Measurements from ENCODE around the gene CBLN1. TPM values are rescaled to one million over a fixed set of nuclear protein-coding genes. Genes with fewer than 3 reads are reported as not detected.

Gene CBLN1
- total and polyA plus RNA-seq, 9 of the 15 experiments (the other 6 are each of a cell fraction or from before 2014, with no cell fraction given) = not detected

DNA sequence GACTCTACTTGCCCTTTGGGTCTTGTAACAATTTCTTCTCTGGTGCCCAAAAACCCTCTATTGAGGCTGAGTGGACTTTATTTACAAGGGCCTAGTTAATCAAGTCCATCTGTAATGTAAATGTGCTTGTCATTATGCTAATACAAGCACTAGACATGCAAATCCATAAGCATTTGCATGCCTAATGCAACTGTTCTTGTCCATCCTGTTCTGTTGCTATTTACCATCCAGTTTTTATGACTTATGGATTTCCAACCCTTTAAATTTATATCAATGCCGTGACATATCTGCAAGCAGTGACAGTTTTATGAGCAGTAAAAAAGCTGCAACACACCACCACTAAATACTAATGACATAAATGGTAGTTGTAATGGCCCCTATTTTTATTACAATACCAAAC is 33.4 kb downstream of the CBLN1 start (continued):
- TF ChIP-seq, protein P1, sequence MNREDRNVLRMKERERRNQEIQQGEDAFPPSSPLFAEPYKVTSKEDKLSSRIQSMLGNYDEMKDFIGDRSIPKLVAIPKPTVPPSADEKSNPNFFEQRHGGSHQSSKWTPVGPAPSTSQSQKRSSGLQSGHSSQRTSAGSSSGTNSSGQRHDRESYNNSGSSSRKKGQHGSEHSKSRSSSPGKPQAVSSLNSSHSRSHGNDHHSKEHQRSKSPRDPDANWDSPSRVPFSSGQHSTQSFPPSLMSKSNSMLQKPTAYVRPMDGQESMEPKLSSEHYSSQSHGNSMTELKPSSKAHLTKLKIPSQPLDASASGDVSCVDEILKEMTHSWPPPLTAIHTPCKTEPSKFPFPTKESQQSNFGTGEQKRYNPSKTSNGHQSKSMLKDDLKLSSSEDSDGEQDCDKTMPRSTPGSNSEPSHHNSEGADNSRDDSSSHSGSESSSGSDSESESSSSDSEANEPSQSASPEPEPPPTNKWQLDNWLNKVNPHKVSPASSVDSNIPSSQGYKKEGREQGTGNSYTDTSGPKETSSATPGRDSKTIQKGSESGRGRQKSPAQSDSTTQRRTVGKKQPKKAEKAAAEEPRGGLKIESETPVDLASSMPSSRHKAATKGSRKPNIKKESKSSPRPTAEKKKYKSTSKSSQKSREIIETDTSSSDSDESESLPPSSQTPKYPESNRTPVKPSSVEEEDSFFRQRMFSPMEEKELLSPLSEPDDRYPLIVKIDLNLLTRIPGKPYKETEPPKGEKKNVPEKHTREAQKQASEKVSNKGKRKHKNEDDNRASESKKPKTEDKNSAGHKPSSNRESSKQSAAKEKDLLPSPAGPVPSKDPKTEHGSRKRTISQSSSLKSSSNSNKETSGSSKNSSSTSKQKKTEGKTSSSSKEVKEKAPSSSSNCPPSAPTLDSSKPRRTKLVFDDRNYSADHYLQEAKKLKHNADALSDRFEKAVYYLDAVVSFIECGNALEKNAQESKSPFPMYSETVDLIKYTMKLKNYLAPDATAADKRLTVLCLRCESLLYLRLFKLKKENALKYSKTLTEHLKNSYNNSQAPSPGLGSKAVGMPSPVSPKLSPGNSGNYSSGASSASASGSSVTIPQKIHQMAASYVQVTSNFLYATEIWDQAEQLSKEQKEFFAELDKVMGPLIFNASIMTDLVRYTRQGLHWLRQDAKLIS (CRISPR knock-in tag; IDR thresholded peaks at IDR 0.05) = no peak
- no peak for TF ChIP-seq NFE2L1 (tag; IDR thresholded peaks at IDR 0.05; ENCODE audit: borderline replicate concordance, low read depth)

DNA sequence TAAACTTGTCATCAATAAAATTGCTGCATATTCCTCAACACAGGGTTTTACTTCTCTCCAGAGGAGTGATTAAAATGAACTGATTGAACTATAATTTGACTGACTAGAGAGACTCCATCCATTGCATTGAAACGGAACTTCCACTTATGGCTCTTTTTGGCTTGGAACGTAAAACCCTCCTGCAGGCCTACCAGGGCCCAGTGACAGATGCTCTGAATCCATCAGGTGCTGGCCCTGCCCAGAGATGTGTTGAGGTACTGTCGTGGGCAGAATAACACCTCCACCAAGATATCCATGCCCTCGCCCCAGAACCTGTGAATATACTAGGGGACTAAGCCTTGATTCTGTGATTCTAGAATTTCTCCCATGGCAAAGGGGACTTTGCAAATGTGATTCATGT is 45.4 kb downstream of the CBLN1 start:
- no TSS peak for BruUV-seq (replicated peaks)
- CTCF ChIA-PET (ENCODE audit: low intra/inter-chr PET ratio) = no interaction called here
- POLR2A ChIA-PET = no interaction called here
- no peak overlapping the region for H3K4me3 ChIP-seq
- H3K9me3 ChIP-seq (replicated peaks; ENCODE audit: control insufficient read depth, insufficient read depth, low read depth, low read length) = no peaks in the 10 kb centered on the region
- no peaks in the 10 kb centered on the region for H3K4me1 ChIP-seq (replicated peaks in 1 of 2; ENCODE audit: control insufficient read depth in 2 of 2, insufficient read depth in 2 of 2, low read length in 2 of 2)
- H3K4me2 ChIP-seq (ENCODE audit: insufficient read depth, low read length) = no peak overlapping the region
- FAIRE-seq (no peak), ATAC-seq (no peak), DNase-seq (ENCODE audit: extremely low read depth in 1 of 4, low spot score in 3 of 4) (no peak)
- H3K27ac ChIP-seq (ENCODE audit: extremely low read depth, low read depth, low read length) = no peak overlapping the region
- no peak overlapping the region for H3K9ac ChIP-seq (ENCODE audit: insufficient read depth in 1 of 2, low read depth in 2 of 2, low read length in 2 of 2)
- in situ Hi-C loops (cut with MboI) = no loop called here
- no peaks in the 10 kb centered on the region for H3K9me1 ChIP-seq (ENCODE audit: control insufficient read depth, insufficient read depth, low read length)
- H3K36me3 ChIP-seq (ENCODE audit: control insufficient read depth, insufficient read depth, low read length) = no peaks in the 10 kb centered on the region
- no peak overlapping the region for H2AFZ ChIP-seq (ENCODE audit: low read depth, low read length)
- H3K27me3 ChIP-seq (ENCODE audit: control insufficient read depth in 2 of 2, insufficient read depth in 2 of 2, low read length in 2 of 2) = no peaks in the 10 kb centered on the region
- 0% methylated on average over 4 of the region's 4 CpGs for WGBS (ENCODE audit: insufficient coverage, low coverage, missing lambda C conversion rate)
- H3K79me2 ChIP-seq (ENCODE audit: control insufficient read depth, insufficient read depth, low read length) = no peaks in the 10 kb centered on the region
- intact Hi-C loops (cut with micrococcal nuclease) = no loop called here
- no peaks in the 10 kb centered on the region for H4K20me1 ChIP-seq (replicated peaks; ENCODE audit: control insufficient read depth, insufficient read depth, low read length)
- TF ChIP-seq, protein P2, sequence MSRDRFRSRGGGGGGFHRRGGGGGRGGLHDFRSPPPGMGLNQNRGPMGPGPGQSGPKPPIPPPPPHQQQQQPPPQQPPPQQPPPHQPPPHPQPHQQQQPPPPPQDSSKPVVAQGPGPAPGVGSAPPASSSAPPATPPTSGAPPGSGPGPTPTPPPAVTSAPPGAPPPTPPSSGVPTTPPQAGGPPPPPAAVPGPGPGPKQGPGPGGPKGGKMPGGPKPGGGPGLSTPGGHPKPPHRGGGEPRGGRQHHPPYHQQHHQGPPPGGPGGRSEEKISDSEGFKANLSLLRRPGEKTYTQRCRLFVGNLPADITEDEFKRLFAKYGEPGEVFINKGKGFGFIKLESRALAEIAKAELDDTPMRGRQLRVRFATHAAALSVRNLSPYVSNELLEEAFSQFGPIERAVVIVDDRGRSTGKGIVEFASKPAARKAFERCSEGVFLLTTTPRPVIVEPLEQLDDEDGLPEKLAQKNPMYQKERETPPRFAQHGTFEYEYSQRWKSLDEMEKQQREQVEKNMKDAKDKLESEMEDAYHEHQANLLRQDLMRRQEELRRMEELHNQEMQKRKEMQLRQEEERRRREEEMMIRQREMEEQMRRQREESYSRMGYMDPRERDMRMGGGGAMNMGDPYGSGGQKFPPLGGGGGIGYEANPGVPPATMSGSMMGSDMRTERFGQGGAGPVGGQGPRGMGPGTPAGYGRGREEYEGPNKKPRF (IDR thresholded peaks at IDR 0.05; ENCODE audit: low read depth, low read length) = no peak
- TF ChIP-seq BDP1 (IDR thresholded peaks at IDR 0.05; ENCODE audit: insufficient read depth, insufficient read length) = no peak
- no peak for TF ChIP-seq JUND (IDR thresholded peaks at IDR 0.05; ENCODE audit: borderline replicate concordance, low read depth, low read length)
- TF ChIP-seq JUND (tag; IDR thresholded peaks at IDR 0.05; ENCODE audit: borderline replicate concordance, low read depth, low read length) = no peak
- no peak for TF ChIP-seq SMAD2 (IDR thresholded peaks at IDR 0.05; ENCODE audit: low read depth, low read length)
- TF ChIP-seq ZNF212 (CRISPR knock-in tag; IDR thresholded peaks at IDR 0.05) = no peak
- no peak for TF ChIP-seq MEIS2 (IDR thresholded peaks at IDR 0.05; ENCODE audit: partially characterized antibody)
- TF ChIP-seq FOXJ2 (tag; IDR thresholded peaks at IDR 0.05) = no peak
- TF ChIP-seq, protein P3, sequence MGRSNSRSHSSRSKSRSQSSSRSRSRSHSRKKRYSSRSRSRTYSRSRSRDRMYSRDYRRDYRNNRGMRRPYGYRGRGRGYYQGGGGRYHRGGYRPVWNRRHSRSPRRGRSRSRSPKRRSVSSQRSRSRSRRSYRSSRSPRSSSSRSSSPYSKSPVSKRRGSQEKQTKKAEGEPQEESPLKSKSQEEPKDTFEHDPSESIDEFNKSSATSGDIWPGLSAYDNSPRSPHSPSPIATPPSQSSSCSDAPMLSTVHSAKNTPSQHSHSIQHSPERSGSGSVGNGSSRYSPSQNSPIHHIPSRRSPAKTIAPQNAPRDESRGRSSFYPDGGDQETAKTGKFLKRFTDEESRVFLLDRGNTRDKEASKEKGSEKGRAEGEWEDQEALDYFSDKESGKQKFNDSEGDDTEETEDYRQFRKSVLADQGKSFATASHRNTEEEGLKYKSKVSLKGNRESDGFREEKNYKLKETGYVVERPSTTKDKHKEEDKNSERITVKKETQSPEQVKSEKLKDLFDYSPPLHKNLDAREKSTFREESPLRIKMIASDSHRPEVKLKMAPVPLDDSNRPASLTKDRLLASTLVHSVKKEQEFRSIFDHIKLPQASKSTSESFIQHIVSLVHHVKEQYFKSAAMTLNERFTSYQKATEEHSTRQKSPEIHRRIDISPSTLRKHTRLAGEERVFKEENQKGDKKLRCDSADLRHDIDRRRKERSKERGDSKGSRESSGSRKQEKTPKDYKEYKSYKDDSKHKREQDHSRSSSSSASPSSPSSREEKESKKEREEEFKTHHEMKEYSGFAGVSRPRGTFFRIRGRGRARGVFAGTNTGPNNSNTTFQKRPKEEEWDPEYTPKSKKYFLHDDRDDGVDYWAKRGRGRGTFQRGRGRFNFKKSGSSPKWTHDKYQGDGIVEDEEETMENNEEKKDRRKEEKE (IDR thresholded peaks at IDR 0.05; ENCODE audit: borderline replicate concordance in 1 of 2, control insufficient read depth in 1 of 2, low read depth in 2 of 2, low read length in 1 of 2) = no peak
- no peak for TF ChIP-seq SLC30A9 (CRISPR knock-in tag; IDR thresholded peaks at IDR 0.05)
- TF ChIP-seq TARDBP (IDR thresholded peaks at IDR 0.05) = no peak
